OCI-LY1 (cell line): Measurements from ENCODE around the gene ABHD17C.

Source experiments
- CTCF ChIP-seq: fragments of 200-600 bp; sonication (generic), shearing (Covaris generic); IDR thresholded peaks from 2 replicates; pipeline ENCODE4 v1.5.1; 2017; ENCODE audit warnings: mild to moderate bottlenecking, antibody characterized with exemption, low read length, moderate library complexity, mixed read lengths
- EZH2 ChIP-seq: fragments of 200-600 bp; sonication (generic), shearing (Covaris generic); IDR thresholded peaks from 2 replicates; pipeline ENCODE4 v1.8.0; 2017; ENCODE audit warnings: borderline replicate concordance, mixed run types, mild to moderate bottlenecking, antibody characterized with exemption, low read length, moderate library complexity, mixed read lengths

GRCh38 chr15:80774486-80774885 is 79.4 kb downstream of the ABHD17C start:
- TF ChIP-seq EZH2 (no peak), CTCF (no peak)
